ENCODE results near the gene TEDC2.
"Not testable (repeated sequence)": the region's sequence is repeated elsewhere in the genome, so short reads cannot be mapped to it uniquely, and the experiment has no call there.

TEDC2 gene

DNA sequence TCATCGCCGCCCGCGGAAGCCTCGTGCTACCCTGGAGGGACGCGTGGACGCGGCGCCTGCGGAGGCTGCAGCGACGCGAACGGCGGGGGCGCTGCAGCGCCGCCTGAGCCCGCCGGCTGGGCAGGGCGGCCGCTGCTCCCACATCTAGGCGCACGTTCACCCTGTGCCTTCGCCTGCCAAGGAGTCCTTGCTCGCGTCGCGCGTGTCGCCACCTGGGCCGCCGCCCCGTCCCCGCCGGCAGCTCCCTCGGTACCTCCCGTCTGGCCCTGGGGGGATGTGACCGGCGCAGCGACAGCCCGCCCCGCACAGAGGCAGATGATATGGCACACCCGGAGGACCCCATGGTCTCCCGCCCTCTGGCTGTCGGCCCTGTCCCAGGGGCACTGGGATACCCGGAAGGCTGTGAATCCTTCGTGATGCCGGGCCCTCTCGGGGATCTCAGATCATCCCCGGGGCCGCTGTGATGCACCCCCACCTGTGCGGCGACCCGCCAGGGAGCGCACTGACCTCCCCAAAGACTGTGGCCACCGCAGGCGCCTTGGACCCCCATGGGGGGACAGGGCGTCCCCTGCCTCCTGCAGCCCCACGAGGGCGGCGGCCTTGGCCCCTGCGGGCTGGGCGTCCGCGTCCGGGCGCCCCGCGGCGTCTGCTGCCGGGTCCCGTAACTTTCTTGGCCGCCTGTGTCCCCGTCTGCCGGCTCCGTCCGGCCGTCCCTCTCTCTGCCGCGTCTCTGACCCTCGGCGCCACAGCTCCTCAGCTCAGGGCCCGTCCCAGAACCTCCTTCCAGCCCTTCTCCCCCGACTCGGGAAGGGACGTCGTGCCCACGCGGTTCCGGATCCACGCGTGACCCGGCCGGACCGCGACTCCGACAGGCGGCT lies 14.3 kb downstream of the TEDC2 start:
- peaks cover 19 to 80% (median 59%) of the 10 kb centered on the region in 11 experiments; a peak in 21 of 22 replicates for H4K20me1 ChIP-seq
- peaks cover 59 to 87% (median 75%) of the 10 kb centered on the region in 10 experiments for H3K4me1 ChIP-seq
- H3K27ac ChIP-seq, result peak overlapping the region; percentile 81 to 96 (median 94)
- peak overlapping the region; percentile 88 to 96 (median 92) for H3K9ac ChIP-seq
- no peak for TF ChIP-seq Cebpa-rat (IDR thresholded peaks at IDR 0.05)
- H3K27me3 ChIP-seq, result peaks cover 0 to 41% (median 0%) of the 10 kb centered on the region in 11 experiments; a peak in 8 of 22 replicates
- no peaks in the 10 kb centered on the region for H3K9me3 ChIP-seq (replicated peaks in 1 of 11)
- peak overlapping the region; percentile 74 to 95 (median 84) for H3K4me3 ChIP-seq
- H3K4me2 ChIP-seq, result peak overlapping the region; percentile 97 to 100 (median 100)
- peaks cover 0 to 27% (median 6%) of the 10 kb centered on the region in 11 experiments; a peak in 13 of 22 replicates for H3K36me3 ChIP-seq

DNA sequence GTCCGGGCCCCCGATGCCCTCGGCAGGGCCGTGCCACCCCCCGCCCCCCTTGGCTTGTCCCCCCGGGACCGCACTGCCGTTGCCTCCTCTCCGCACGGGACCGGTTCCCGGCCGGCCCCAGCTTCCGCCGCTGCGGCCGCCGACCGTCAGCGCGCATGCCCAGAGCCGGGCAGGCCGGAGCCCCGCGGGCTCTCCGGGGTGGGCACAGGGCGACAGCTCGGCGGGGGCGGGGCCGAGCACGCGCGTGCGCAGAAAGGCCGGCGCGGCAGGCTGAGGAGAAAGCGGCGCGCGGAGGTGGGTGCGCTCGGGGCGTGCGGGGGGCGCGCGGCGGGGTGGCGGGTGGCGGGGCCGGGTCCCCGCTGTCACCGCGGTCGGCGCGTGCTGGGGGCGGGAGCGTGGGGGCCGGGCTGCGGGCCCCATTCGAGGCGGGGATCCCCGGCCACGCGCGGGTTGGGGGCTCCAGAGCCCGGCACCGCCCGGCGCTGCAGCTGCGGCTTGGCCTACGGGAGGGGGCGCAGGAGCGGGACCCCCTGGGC lies 15.0 kb downstream of the TEDC2 start, which contains the start of gene TBC1D24:
TBC1D24 (plus strand) TSS at position 251 of the 536 bp plus-strand sequence. CDS start 21,022 bp downstream, outside the sequence.
- Histone ChIP-seq H3K27me3 (peaks cover 0 to 34% (median 0%) of the 10 kb centered on the region in 11 experiments; a peak in 8 of 22 replicates), H3K9me3 (replicated peaks in 1 of 11) (no peaks in the 10 kb centered on the region), H3K4me1 (peaks cover 52 to 82% (median 70%) of the 10 kb centered on the region in 10 experiments), H3K4me3 (peak within 1 kb of the TSS; percentile 74 to 95 (median 84)), H3K4me2 (peak within 1 kb of the TSS; percentile 99 to 100 (median 100)), H3K9ac (peak within 1 kb of the TSS; percentile 88 to 96 (median 92)), H3K36me3 (peaks cover 0 to 34% (median 13%) of the 10 kb centered on the region in 11 experiments; a peak in 14 of 22 replicates), H4K20me1 (peaks cover 19 to 80% (median 66%) of the 10 kb centered on the region in 11 experiments; a peak in 21 of 22 replicates), H3K27ac (peak within 1 kb of the TSS; percentile 81 to 96 (median 94))
- no peak for TF ChIP-seq Cebpa-rat (IDR thresholded peaks at IDR 0.05)

DNA sequence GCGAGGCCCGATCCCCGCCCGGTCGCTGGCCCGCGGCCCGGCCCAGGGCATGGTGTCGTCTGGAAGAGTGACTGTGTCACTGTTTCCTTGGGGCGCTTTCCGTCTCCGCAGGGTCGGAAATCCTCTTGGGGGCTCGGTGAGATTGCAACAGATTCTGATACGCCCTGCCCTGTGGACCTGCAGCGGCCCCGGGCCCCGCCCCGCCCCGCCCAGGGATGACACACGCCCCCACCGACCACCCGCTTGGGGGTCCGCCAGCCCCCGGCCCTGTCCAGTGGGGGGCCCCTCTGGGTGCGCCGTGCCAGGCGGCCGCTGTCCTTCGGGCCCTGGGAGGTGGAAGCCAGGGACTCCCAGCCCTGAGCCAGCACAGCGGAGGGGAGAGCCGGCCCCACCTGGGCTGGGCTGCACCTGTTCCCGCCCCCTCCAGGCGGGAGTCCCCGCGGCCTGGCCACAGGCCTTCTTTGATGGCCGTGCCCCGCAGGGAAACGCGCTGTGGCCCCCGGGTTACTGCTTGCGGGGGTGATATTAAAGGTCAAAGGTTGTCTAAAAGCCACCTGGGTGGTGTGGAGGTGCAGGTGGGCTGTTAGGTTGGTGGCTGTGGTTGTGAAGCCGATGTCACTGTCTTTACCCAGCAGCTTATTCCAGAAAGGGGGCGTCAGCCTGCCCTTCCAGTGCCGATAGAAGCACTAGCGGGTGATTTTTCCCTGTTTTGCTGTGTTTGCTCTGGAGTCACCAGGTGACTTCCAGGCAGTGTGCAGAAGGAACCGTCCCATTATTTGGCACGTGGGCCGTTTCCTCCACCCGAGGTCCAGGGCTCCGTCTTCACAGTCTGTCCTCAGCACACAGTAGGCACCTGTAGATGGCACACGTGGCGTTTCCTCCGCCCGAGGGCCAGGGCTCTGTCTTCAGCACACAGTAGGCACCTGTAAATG lies 15.8 kb downstream of the TEDC2 start:
- Histone ChIP-seq H3K27me3 (peaks cover 0 to 27% (median 0%) of the 10 kb centered on the region in 11 experiments; a peak in 8 of 22 replicates), H3K9ac (peak overlapping the region; percentile 88 to 96 (median 92)), H3K9me3 (replicated peaks in 1 of 11) (no peaks in the 10 kb centered on the region), H3K27ac (peak overlapping the region; percentile 42 to 96 (median 94); a peak in 20 of 22 replicates), H4K20me1 (peaks cover 19 to 80% (median 73%) of the 10 kb centered on the region in 11 experiments; a peak in 21 of 22 replicates), H3K4me3 (peak overlapping the region; percentile 74 to 95 (median 84)), H3K4me1 (peaks cover 51 to 79% (median 66%) of the 10 kb centered on the region in 10 experiments), H3K36me3 (peaks cover 0 to 41% (median 19%) of the 10 kb centered on the region in 11 experiments; a peak in 14 of 22 replicates), H3K4me2 (peak overlapping the region; percentile 99 to 100 (median 100))
- peak in 2 of 11 experiments; percentile 16 to 30; a peak in 1 of 22 replicates for TF ChIP-seq Cebpa-rat (IDR thresholded peaks at IDR 0.05)

DNA sequence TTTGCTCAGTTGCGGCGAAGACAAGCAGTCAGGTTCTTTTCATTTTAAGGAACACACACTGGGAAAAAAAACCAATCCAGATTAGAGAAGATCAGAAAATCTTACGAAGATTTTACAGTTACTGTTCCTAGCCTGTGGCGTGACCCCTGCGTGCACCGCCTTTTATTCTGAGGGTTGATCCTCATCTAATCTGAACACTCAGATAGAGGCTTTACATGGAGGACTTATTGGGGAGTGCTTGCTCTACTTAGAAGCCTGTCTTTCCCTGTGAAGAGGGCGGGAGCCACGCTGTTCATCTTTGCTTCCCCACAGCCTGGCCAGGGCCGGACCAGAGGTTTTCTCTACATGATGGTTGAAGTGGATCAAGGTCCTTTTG lies 16.4 kb downstream of the TEDC2 start:
- peaks cover 19 to 82% (median 80%) of the 10 kb centered on the region in 11 experiments; a peak in 21 of 22 replicates for H4K20me1 ChIP-seq
- H3K27ac ChIP-seq, result peak overlapping the region in 3 of 11 experiments; percentile 93 to 95 (median 94); a peak in 3 of 22 replicates
- peak overlapping the region; percentile 88 to 96 (median 92); a peak in 19 of 22 replicates for H3K9ac ChIP-seq
- no peak for TF ChIP-seq Cebpa-rat (IDR thresholded peaks at IDR 0.05)
- peaks cover 0 to 48% (median 26%) of the 10 kb centered on the region in 11 experiments; a peak in 15 of 22 replicates for H3K36me3 ChIP-seq
- peak overlapping the region; percentile 74 to 95 (median 84); a peak in 16 of 20 replicates for H3K4me3 ChIP-seq
- peaks cover 0 to 20% (median 0%) of the 10 kb centered on the region in 11 experiments; a peak in 8 of 22 replicates for H3K27me3 ChIP-seq
- H3K4me1 ChIP-seq, result peaks cover 49 to 80% (median 64%) of the 10 kb centered on the region in 10 experiments
- no peaks in the 10 kb centered on the region for H3K9me3 ChIP-seq (replicated peaks in 1 of 11)
- H3K4me2 ChIP-seq, result peak overlapping the region; percentile 99 to 100 (median 100)

DNA sequence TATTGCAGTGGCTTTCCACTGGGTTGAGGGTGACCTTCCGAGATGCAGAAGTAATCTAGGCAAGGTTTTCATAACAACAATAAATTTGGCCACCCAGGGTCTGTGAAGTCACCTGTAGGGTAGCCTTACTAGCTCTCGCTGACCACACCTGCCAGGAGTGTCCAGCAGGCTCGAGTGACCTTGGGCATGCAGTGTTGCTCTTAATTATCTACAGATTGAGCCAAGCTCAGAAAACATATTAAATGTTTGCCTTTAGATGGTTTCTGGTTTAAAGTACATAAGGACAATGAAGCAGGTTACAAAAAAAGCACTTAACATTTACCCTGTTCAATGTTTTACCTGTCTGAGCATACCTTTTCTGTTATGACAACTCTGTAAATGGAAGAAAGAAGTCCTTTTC lies 16.8 kb downstream of the TEDC2 start:
- peak overlapping the region; percentile 99 to 100 (median 100) for H3K4me2 ChIP-seq
- no peaks in the 10 kb centered on the region for H3K9me3 ChIP-seq (replicated peaks in 1 of 11)
- H3K4me1 ChIP-seq, result peaks cover 45 to 80% (median 64%) of the 10 kb centered on the region in 10 experiments
- TF ChIP-seq Cebpa-rat (IDR thresholded peaks at IDR 0.05), result no peak
- peaks cover 19 to 84% (median 80%) of the 10 kb centered on the region in 11 experiments; a peak in 21 of 22 replicates for H4K20me1 ChIP-seq
- H3K9ac ChIP-seq, result peak overlapping the region in 7 of 11 experiments; percentile 90 to 96 (median 96); a peak in 12 of 22 replicates
- H3K36me3 ChIP-seq, result peaks cover 0 to 52% (median 27%) of the 10 kb centered on the region in 11 experiments; a peak in 15 of 22 replicates
- peak overlapping the region in 2 of 10 experiments; percentile 85 to 95; a peak in 1 of 20 replicates for H3K4me3 ChIP-seq
- H3K27ac ChIP-seq, result no peak overlapping the region
- peaks cover 0 to 16% (median 0%) of the 10 kb centered on the region in 11 experiments; a peak in 8 of 22 replicates for H3K27me3 ChIP-seq

DNA sequence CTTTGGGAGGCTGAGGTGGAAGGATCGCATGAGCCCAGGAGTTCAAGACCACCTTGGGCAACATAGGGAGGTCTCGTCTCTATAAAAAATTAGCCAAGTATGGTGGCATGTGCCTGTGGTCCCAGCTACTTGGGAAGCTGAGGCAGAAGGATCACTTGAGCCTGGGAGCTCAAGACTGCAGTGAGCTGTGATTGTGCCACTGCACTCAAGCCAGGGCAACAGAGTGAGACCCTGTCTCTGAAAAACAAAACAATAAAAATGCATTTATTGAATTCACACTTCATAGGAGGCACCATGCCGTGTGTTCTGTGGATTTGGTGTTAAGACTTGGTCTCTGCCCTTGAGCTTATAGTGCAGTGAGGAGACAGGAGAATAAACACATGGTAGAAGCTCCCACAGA lies 17.4 kb downstream of the TEDC2 start:
- Histone ChIP-seq H3K27ac (no peak overlapping the region), H4K20me1 (peaks cover 17 to 85% (median 80%) of the 10 kb centered on the region in 11 experiments; a peak in 21 of 22 replicates), H3K9ac (peak overlapping the region in 6 of 11 experiments; percentile 2 to 92 (median 24); a peak in 7 of 22 replicates), H3K36me3 (peaks cover 0 to 52% (median 27%) of the 10 kb centered on the region in 11 experiments; a peak in 15 of 22 replicates), H3K27me3 (peaks cover 0 to 10% (median 0%) of the 10 kb centered on the region in 11 experiments; a peak in 5 of 22 replicates), H3K4me1 (peaks cover 46 to 80% (median 64%) of the 10 kb centered on the region in 10 experiments), H3K4me3 (no peak overlapping the region), H3K9me3 (replicated peaks in 1 of 11) (no peaks in the 10 kb centered on the region), H3K4me2 (peak overlapping the region; percentile 17 to 100 (median 100); a peak in 18 of 22 replicates)
- no peak for TF ChIP-seq Cebpa-rat (IDR thresholded peaks at IDR 0.05)

DNA sequence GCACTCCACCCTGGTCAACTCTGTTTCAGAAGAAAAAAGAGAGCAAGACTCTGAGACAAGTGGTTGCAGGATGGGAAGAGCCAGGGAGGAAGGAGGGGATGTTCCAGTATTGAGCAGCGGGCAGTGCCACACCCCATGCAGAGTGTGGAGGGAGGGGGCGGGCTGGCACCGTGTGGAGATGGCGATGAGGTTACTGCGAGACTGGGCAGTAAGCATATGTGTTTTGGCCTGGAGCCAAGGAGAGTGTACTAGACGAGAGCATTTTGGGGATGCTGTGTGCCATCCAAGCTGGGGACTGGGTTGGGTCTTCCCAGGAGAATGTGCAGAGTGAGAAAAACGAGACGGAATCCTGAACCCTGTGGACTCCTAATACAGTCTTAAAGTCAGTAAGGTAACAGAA lies 18.4 kb downstream of the TEDC2 start:
- Histone ChIP-seq H3K36me3 (peaks cover 0 to 52% (median 27%) of the 10 kb centered on the region in 11 experiments; a peak in 15 of 22 replicates), H4K20me1 (peaks cover 11 to 85% (median 80%) of the 10 kb centered on the region in 11 experiments; a peak in 21 of 22 replicates), H3K4me3 (no peak overlapping the region), H3K27ac (no peak overlapping the region), H3K9ac (peak overlapping the region in 5 of 11 experiments; percentile 2 to 90 (median 13); a peak in 5 of 22 replicates), H3K9me3 (replicated peaks in 1 of 11) (no peaks in the 10 kb centered on the region), H3K27me3 (0 out of 22 replicates have a peak, but pooled peaks cover 0 to under 1% (median 0%) of the 10 kb centered on the region in 11 experiments), H3K4me2 (peak overlapping the region; percentile 17 to 100 (median 100); a peak in 16 of 22 replicates), H3K4me1 (peaks cover 48 to 80% (median 64%) of the 10 kb centered on the region in 10 experiments)
- no peak for TF ChIP-seq Cebpa-rat (IDR thresholded peaks at IDR 0.05)

DNA sequence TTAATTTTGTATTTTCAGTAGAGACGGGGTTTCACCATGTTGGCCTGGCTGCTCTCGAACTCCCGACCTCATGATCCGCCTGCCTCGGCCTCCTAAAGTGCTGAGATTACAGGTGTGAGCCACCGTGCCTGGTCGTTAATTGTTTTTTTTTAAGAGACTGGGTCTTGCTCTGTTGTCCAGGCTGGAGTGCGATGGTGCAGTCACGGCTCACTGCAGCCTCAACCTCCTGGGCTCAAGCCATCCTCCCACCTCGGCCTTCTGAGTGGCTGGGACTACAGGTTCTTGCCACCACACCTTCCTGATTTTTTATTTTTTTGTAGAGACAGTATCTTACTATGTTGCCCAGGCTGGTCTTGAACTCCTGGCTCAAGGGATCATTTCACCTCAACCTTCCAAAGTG lies 20.1 kb downstream of the TEDC2 start:
- H3K9me3 ChIP-seq (replicated peaks in 1 of 11); H3K27ac ChIP-seq; H3K27me3 ChIP-seq; H3K4me2 ChIP-seq; H3K4me3 ChIP-seq: not testable (repeated sequence)
- H3K4me1 ChIP-seq, result peaks cover 61 to 87% (median 75%) of the 10 kb centered on the region in 10 experiments
- H4K20me1 ChIP-seq, result peaks cover 11 to 99% (median 96%) of the 10 kb centered on the region in 11 experiments; a peak in 21 of 22 replicates
- peaks cover 0 to 57% (median 30%) of the 10 kb centered on the region in 11 experiments; a peak in 15 of 22 replicates for H3K36me3 ChIP-seq
- H3K9ac ChIP-seq, result 0 out of 22 replicates have a peak overlapping the region, but pooled peaks of 1 of the 11 experiments have one; percentile 3
